Measurements from ENCODE around the gene DNAH14. TPM values are rescaled to one million over a fixed set of nuclear protein-coding genes. Genes with fewer than 3 reads are reported as not detected.

DNAH14 gene
- total RNA-seq, 1 experiment from 2014 or later, result 33.2 TPM

- POLR2A ChIA-PET, result no interaction called here
- H3K36me3 ChIP-seq (ENCODE audit: control insufficient read depth in 1 of 2, insufficient read depth in 2 of 2, low read length in 2 of 2), result no peaks in the 10 kb centered on the region
- TF ChIP-seq JUND (IDR thresholded peaks at IDR 0.05) (no peak), RAD21 (IDR thresholded peaks at IDR 0.05; ENCODE audit: low read depth) (no peak), TCF7L2 (IDR thresholded peaks at IDR 0.05; ENCODE audit: borderline replicate concordance, extremely low read depth, insufficient read depth, insufficient read length) (no peak), CTCF (IDR thresholded peaks at IDR 0.05 in 2 of 3, conservative IDR thresholded peaks at IDR 0.05 in 1 of 3; ENCODE audit: borderline replicate concordance in 1 of 3, insufficient read depth in 1 of 3, low read depth in 2 of 3, low read length in 2 of 3) (no peak), ZBTB33 (IDR thresholded peaks at IDR 0.05; ENCODE audit: extremely low read depth, insufficient replicate concordance, low read length) (no peak), YY1 (IDR thresholded peaks at IDR 0.05; ENCODE audit: extremely low read depth, insufficient replicate concordance, low read depth, low read length) (no peak), SRF (IDR thresholded peaks at IDR 0.05; ENCODE audit: low read depth) (no peak)
- TF ChIP-seq, protein P1, sequence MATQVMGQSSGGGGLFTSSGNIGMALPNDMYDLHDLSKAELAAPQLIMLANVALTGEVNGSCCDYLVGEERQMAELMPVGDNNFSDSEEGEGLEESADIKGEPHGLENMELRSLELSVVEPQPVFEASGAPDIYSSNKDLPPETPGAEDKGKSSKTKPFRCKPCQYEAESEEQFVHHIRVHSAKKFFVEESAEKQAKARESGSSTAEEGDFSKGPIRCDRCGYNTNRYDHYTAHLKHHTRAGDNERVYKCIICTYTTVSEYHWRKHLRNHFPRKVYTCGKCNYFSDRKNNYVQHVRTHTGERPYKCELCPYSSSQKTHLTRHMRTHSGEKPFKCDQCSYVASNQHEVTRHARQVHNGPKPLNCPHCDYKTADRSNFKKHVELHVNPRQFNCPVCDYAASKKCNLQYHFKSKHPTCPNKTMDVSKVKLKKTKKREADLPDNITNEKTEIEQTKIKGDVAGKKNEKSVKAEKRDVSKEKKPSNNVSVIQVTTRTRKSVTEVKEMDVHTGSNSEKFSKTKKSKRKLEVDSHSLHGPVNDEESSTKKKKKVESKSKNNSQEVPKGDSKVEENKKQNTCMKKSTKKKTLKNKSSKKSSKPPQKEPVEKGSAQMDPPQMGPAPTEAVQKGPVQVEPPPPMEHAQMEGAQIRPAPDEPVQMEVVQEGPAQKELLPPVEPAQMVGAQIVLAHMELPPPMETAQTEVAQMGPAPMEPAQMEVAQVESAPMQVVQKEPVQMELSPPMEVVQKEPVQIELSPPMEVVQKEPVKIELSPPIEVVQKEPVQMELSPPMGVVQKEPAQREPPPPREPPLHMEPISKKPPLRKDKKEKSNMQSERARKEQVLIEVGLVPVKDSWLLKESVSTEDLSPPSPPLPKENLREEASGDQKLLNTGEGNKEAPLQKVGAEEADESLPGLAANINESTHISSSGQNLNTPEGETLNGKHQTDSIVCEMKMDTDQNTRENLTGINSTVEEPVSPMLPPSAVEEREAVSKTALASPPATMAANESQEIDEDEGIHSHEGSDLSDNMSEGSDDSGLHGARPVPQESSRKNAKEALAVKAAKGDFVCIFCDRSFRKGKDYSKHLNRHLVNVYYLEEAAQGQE (IDR thresholded peaks at IDR 0.05; ENCODE audit: low read depth), result no peak
- no peaks in the 10 kb centered on the region for H3K27me3 ChIP-seq (ENCODE audit: insufficient read depth, low read length)
- no peaks in the 10 kb centered on the region for H4K20me1 ChIP-seq (ENCODE audit: insufficient read depth)
- H3K4me2 ChIP-seq (ENCODE audit: low read length), result no peak overlapping the region
- DNase-seq (ENCODE audit: low read depth, low spot score) (no peak), ATAC-seq (no peak)
- CTCF ChIA-PET, result no interaction called here
- H2AFZ ChIP-seq (ENCODE audit: low read depth, low read length, poor library complexity, severe bottlenecking), result no peak overlapping the region
- H3K9ac ChIP-seq (ENCODE audit: low read length), result no peak overlapping the region
- H3K79me2 ChIP-seq (ENCODE audit: insufficient read depth, low read length), result no peaks in the 10 kb centered on the region
- RAD21 ChIA-PET (ENCODE audit: low non-redundant PET in 1 of 2, low total read pairs in 2 of 2, uncharacterized antibody in 2 of 2, unreplicated experiment in 2 of 2), result no interaction called here
- no peaks in the 10 kb centered on the region for H3K9me3 ChIP-seq (ENCODE audit: control insufficient read depth in 1 of 2, insufficient read depth in 1 of 2, low read depth in 1 of 2, low read length in 2 of 2)
- no peaks in the 10 kb centered on the region; the same call in 1 of the 2 replicates for H3K9me2 ChIP-seq (ENCODE audit: insufficient read depth)
- no peak overlapping the region for H3K4me3 ChIP-seq (replicated peaks in 1 of 2; ENCODE audit: low read depth in 1 of 2, low read length in 2 of 2)
- intact Hi-C loops (cut with micrococcal nuclease), result no loop called here
- no peak overlapping the region for H3K27ac ChIP-seq (ENCODE audit: low read depth, low read length)
- H3K4me1 ChIP-seq (ENCODE audit: control insufficient read depth in 1 of 2, insufficient read depth in 2 of 2, low read length in 2 of 2), result no peaks in the 10 kb centered on the region
- no TSS peak for BruUV-seq (replicated peaks)
These were observed 330.8 kb downstream of the DNAH14 start for GRCh38 chr1:225260319-225260718.
